ENCODE results near the gene CDK1.

Gene CDK1

GRCh38 chr10:60788544-60788943 lies 10.3 kb downstream of the CDK1 start:
- H3K4me3 ChIP-seq: no peak overlapping the region
- H3K9me3 ChIP-seq (ENCODE audit: low read depth, low read length): no peaks in the 10 kb centered on the region
- H3K36me3 ChIP-seq (ENCODE audit: insufficient read depth, low read length): peaks cover 99% of the 10 kb centered on the region
- DNase-seq (ENCODE audit: low read depth, low spot score): no peak
- H3K9ac ChIP-seq (ENCODE audit: insufficient read length): no peak overlapping the region
- H3K27ac ChIP-seq: no peak overlapping the region
- TF ChIP-seq FOXP2 (optimal IDR thresholded peaks at IDR 0.05; ENCODE audit: control extremely low read depth, extremely low read length, insufficient read depth): no peak
- TF ChIP-seq POLR2AphosphoS5 (IDR thresholded peaks at IDR 0.05; ENCODE audit: borderline replicate concordance, low read depth, low read length): no peak
- TF ChIP-seq EZH2 (IDR thresholded peaks at IDR 0.05): no peak

- Histone ChIP-seq H3K36me3 (ENCODE audit: insufficient read depth, low read length) (peaks cover 97% of the 10 kb centered on the region), H3K27ac (no peak overlapping the region), H3K9ac (ENCODE audit: insufficient read length) (no peak overlapping the region), H3K9me3 (ENCODE audit: low read depth, low read length) (no peaks in the 10 kb centered on the region), H3K4me3 (no peak overlapping the region)
- TF ChIP-seq FOXP2 (optimal IDR thresholded peaks at IDR 0.05; ENCODE audit: control extremely low read depth, extremely low read length, insufficient read depth) (no peak), EZH2 (IDR thresholded peaks at IDR 0.05) (no peak), POLR2AphosphoS5 (IDR thresholded peaks at IDR 0.05; ENCODE audit: borderline replicate concordance, low read depth, low read length) (no peak)
- DNase-seq (ENCODE audit: low read depth, low spot score): no peak
Observed at GRCh38 chr10:60789340-60789739, 11.1 kb downstream of the CDK1 start.

GRCh38 chr10:60794953-60795352 lies 16.7 kb downstream of the CDK1 start:
- no peak for TF ChIP-seq POLR2AphosphoS5 (IDR thresholded peaks at IDR 0.05; ENCODE audit: borderline replicate concordance, low read depth, low read length)
- TF ChIP-seq FOXP2 (optimal IDR thresholded peaks at IDR 0.05; ENCODE audit: control extremely low read depth, extremely low read length, insufficient read depth): no peak
- no peak for TF ChIP-seq EZH2 (IDR thresholded peaks at IDR 0.05)
- Histone ChIP-seq H3K9ac (ENCODE audit: insufficient read length) (no peak overlapping the region), H3K9me3 (ENCODE audit: low read depth, low read length) (no peaks in the 10 kb centered on the region), H3K4me3 (no peak overlapping the region), H3K36me3 (ENCODE audit: insufficient read depth, low read length) (peaks cover 59% of the 10 kb centered on the region), H3K27ac (no peak overlapping the region)
- no peak for DNase-seq (ENCODE audit: low read depth, low spot score)

- no peak for TF ChIP-seq POLR2AphosphoS5 (IDR thresholded peaks at IDR 0.05; ENCODE audit: borderline replicate concordance, low read depth, low read length)
- no peak for TF ChIP-seq FOXP2 (optimal IDR thresholded peaks at IDR 0.05; ENCODE audit: control extremely low read depth, extremely low read length, insufficient read depth)
- TF ChIP-seq EZH2 (IDR thresholded peaks at IDR 0.05): no peak
- no peaks in the 10 kb centered on the region for H3K9me3 ChIP-seq (ENCODE audit: low read depth, low read length)
- H3K4me3 ChIP-seq: no peak overlapping the region
- H3K9ac ChIP-seq (ENCODE audit: insufficient read length): no peak overlapping the region
- H3K36me3 ChIP-seq (ENCODE audit: insufficient read depth, low read length): peaks cover 52% of the 10 kb centered on the region
- H3K27ac ChIP-seq: no peak overlapping the region; the same call in 1 of the 2 replicates
- no peak for DNase-seq (ENCODE audit: low read depth, low spot score)
Observed at GRCh38 chr10:60795465-60796202, 17.4 kb downstream of the CDK1 start.

- Histone ChIP-seq H3K27ac (no peak overlapping the region), H3K4me3 (no peak overlapping the region), H3K36me3 (ENCODE audit: insufficient read depth, low read length) (peaks cover 45% of the 10 kb centered on the region), H3K9ac (ENCODE audit: insufficient read length) (no peak overlapping the region), H3K9me3 (ENCODE audit: low read depth, low read length) (no peaks in the 10 kb centered on the region)
- DNase-seq (ENCODE audit: low read depth, low spot score): no peak
- TF ChIP-seq EZH2 (IDR thresholded peaks at IDR 0.05) (no peak), FOXP2 (optimal IDR thresholded peaks at IDR 0.05; ENCODE audit: control extremely low read depth, extremely low read length, insufficient read depth) (no peak), POLR2AphosphoS5 (IDR thresholded peaks at IDR 0.05; ENCODE audit: borderline replicate concordance, low read depth, low read length) (no peak)
Observed at GRCh38 chr10:60796481-60796880, 18.2 kb downstream of the CDK1 start.

- H3K27ac ChIP-seq: no peak overlapping the region
- no peak overlapping the region for H3K9ac ChIP-seq (ENCODE audit: insufficient read length)
- H3K9me3 ChIP-seq (ENCODE audit: low read depth, low read length): no peaks in the 10 kb centered on the region
- TF ChIP-seq POLR2AphosphoS5 (IDR thresholded peaks at IDR 0.05; ENCODE audit: borderline replicate concordance, low read depth, low read length) (no peak), FOXP2 (optimal IDR thresholded peaks at IDR 0.05; ENCODE audit: control extremely low read depth, extremely low read length, insufficient read depth) (no peak), EZH2 (IDR thresholded peaks at IDR 0.05) (no peak)
- H3K36me3 ChIP-seq (ENCODE audit: insufficient read depth, low read length): peaks cover 38% of the 10 kb centered on the region
- no peak overlapping the region for H3K4me3 ChIP-seq
- DNase-seq (ENCODE audit: low read depth, low spot score): no peak
Observed at GRCh38 chr10:60797200-60797599, 18.9 kb downstream of the CDK1 start.

- Histone ChIP-seq H3K27ac (no peak overlapping the region), H3K9me3 (ENCODE audit: low read depth, low read length) (no peaks in the 10 kb centered on the region), H3K4me3 (no peak overlapping the region), H3K36me3 (ENCODE audit: insufficient read depth, low read length) (peaks cover 29% of the 10 kb centered on the region), H3K9ac (ENCODE audit: insufficient read length) (no peak overlapping the region)
- no peak for DNase-seq (ENCODE audit: low read depth, low spot score)
- no peak for TF ChIP-seq FOXP2 (optimal IDR thresholded peaks at IDR 0.05; ENCODE audit: control extremely low read depth, extremely low read length, insufficient read depth)
Observed at GRCh38 chr10:60798031-60798430, 19.8 kb downstream of the CDK1 start.

GRCh38 chr10:60798870-60799269 lies 20.6 kb downstream of the CDK1 start:
- Histone ChIP-seq H3K36me3 (ENCODE audit: insufficient read depth, low read length) (peaks cover 21% of the 10 kb centered on the region), H3K27ac (no peak overlapping the region), H3K9me3 (ENCODE audit: low read depth, low read length) (no peaks in the 10 kb centered on the region), H3K4me3 (no peak overlapping the region), H3K9ac (ENCODE audit: insufficient read length) (no peak overlapping the region)
- DNase-seq (ENCODE audit: low read depth, low spot score): no peak
- TF ChIP-seq FOXP2 (optimal IDR thresholded peaks at IDR 0.05; ENCODE audit: control extremely low read depth, extremely low read length, insufficient read depth) (no peak), EZH2 (IDR thresholded peaks at IDR 0.05) (no peak), POLR2AphosphoS5 (IDR thresholded peaks at IDR 0.05; ENCODE audit: borderline replicate concordance, low read depth, low read length) (no peak)

Measured in SK-N-MC (cell line).